ENCODE measurements around the gene BCL11B.

The BCL11B gene

GRCh38 chr14:99275222-99275584 lies 3.2 kb upstream of the BCL11B start:
- no peak for DNase-seq
- Mint-ChIP-seq H3K9me3 (no peaks in the 10 kb centered on the region), H3K4me1 (peaks cover 46% of the 10 kb centered on the region), H3K27ac (no peak overlapping the region), H3K4me3 (peak overlapping the region; percentile 88 to 90), H3K27me3 (no peaks in the 10 kb centered on the region)
- no peak for ATAC-seq

- H3K27ac Mint-ChIP-seq: peak overlapping the region; percentile 71 to 93
- DNase-seq (peak; percentile 68 to 70), ATAC-seq (peak; percentile 29)
- H3K27me3 Mint-ChIP-seq: no peaks in the 10 kb centered on the region
- peaks cover 42% of the 10 kb centered on the region for H3K4me1 Mint-ChIP-seq
- peak overlapping the region; percentile 90 to 98 for H3K4me3 Mint-ChIP-seq
- no peaks in the 10 kb centered on the region for H3K9me3 Mint-ChIP-seq
Measured at GRCh38 chr14:99274346-99275221, 2.6 kb upstream of the BCL11B start.

GRCh38 chr14:99273766-99274345 lies 1.9 kb upstream of the BCL11B start:
- Mint-ChIP-seq H3K27ac (peak overlapping the region; percentile 71 to 93), H3K27me3 (no peaks in the 10 kb centered on the region), H3K4me1 (peaks cover 42% of the 10 kb centered on the region), H3K9me3 (no peaks in the 10 kb centered on the region), H3K4me3 (peak overlapping the region; percentile 90 to 98)
- ATAC-seq (peak; percentile 31), DNase-seq (peak in 1 of 2 donors; percentile 68)

- H3K4me3 Mint-ChIP-seq: peak overlapping the region; percentile 90 to 98
- no peaks in the 10 kb centered on the region for H3K9me3 Mint-ChIP-seq
- H3K27me3 Mint-ChIP-seq: no peaks in the 10 kb centered on the region
- peak; percentile 11 for ATAC-seq
- H3K4me1 Mint-ChIP-seq: peaks cover 38% of the 10 kb centered on the region
- DNase-seq: peak in 1 of 2 donors; percentile 71
- H3K27ac Mint-ChIP-seq: peak overlapping the region; percentile 96 to 98
Measured at GRCh38 chr14:99272899-99273765, 1.1 kb upstream of the BCL11B start.

DNA sequence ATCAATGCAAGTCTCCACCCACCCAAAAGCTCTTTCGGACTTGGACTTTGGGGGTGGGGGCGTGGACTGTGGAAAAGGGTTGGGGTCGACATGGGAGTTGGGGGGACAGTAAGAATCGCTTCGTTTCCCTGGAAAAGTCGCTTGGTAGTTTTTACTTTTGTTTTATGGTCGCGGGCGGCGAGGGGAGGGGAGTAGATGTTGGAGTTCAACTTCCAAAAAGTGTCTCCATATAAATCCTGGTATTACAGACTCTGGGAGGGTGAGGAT lies 568 bp upstream of the BCL11B start:
- ATAC-seq (no peak), DNase-seq (no peak)
- H3K27ac Mint-ChIP-seq: peak overlapping the region; percentile 96 to 98
- no peaks in the 10 kb centered on the region for H3K9me3 Mint-ChIP-seq
- H3K4me3 Mint-ChIP-seq: peak overlapping the region; percentile 90 to 98
- no peaks in the 10 kb centered on the region for H3K27me3 Mint-ChIP-seq
- H3K4me1 Mint-ChIP-seq: peaks cover 38% of the 10 kb centered on the region

DNA sequence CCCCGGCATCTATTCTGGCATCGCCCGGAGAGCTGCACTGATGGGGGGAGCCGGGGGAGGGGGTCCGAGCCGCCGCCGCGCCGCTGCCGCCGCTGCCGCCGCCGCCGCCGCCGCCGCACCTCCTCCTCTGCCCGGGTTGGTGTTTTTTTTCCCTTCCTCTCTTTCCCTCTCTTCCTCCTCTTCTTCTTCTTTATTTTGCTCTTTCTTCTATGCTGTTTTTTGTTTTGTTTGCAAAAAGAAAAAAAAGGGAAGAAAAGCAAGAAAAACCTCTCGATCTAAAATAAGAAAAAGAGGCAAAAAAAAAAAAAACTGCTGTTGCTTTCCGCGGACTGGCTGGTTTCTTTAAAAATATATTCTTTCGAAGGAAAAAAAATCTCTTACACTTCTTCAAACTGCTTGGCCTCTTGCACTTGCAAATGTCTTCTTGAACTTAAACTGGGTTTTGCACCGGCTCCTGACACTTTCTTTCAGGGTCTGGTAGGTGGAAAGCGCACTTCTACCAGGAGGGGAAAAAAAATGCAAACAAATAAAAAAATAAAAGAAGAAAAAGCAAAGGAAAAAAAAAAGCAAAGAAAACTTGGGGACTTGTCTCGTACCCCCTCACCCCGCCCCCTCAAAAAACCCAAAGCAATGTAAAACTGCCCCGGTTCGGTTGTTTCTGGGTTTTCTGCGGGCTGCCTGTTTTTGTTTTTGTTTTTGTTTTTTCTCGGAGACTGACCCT lies 616 bp downstream of the BCL11B start:
- Mint-ChIP-seq H3K27ac (peak overlapping the region; percentile 99), H3K9me3 (no peaks in the 10 kb centered on the region), H3K27me3 (no peaks in the 10 kb centered on the region), H3K4me3 (peak overlapping the region; percentile 90 to 98), H3K4me1 (peaks cover 40% of the 10 kb centered on the region)
- ATAC-seq (no peak), DNase-seq (no peak)

DNA sequence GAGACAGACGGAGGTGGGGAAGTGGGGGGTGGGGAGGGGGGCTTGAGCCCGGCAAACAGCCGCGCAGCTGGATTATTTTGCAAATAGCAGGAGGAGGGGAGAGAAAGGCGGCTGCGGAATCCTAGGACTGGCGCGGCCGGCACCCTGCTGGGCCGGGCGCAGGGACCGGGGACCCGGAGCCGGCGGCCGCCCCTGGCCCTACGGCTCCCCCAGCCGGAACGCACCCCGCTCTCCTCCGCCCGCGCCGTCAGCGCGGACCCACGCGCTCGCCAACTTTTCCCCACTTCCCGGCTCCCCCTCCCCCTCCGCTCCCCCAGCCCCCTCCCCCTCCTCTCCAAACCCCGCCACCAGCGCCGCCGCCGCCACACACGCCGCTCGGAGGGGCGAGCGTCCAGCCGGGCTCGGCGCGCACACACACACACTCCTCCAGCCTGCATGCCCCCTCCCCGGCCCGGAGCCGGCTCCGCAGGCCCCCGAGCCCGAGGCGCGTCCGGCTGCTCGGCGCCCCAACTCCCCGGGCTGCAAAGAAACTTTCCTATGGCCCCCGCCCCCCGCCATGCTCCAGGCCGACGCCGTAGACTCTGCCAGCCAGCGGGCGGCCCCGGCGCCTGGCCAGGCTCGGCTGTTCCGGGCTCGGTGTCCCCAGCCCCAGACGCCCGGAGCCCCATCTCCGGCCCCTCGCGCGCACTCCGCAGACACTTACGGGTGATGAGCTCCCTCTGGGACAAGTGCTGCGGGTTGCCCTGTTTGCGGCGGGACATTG lies 1.4 kb downstream of the BCL11B start:
- Mint-ChIP-seq H3K9me3 (no peaks in the 10 kb centered on the region), H3K27ac (peak overlapping the region; percentile 99), H3K4me1 (peaks cover 46% of the 10 kb centered on the region), H3K27me3 (no peaks in the 10 kb centered on the region), H3K4me3 (peak overlapping the region; percentile 90 to 98)
- DNase-seq (peak; percentile 60 to 64), ATAC-seq (no peak)

DNA sequence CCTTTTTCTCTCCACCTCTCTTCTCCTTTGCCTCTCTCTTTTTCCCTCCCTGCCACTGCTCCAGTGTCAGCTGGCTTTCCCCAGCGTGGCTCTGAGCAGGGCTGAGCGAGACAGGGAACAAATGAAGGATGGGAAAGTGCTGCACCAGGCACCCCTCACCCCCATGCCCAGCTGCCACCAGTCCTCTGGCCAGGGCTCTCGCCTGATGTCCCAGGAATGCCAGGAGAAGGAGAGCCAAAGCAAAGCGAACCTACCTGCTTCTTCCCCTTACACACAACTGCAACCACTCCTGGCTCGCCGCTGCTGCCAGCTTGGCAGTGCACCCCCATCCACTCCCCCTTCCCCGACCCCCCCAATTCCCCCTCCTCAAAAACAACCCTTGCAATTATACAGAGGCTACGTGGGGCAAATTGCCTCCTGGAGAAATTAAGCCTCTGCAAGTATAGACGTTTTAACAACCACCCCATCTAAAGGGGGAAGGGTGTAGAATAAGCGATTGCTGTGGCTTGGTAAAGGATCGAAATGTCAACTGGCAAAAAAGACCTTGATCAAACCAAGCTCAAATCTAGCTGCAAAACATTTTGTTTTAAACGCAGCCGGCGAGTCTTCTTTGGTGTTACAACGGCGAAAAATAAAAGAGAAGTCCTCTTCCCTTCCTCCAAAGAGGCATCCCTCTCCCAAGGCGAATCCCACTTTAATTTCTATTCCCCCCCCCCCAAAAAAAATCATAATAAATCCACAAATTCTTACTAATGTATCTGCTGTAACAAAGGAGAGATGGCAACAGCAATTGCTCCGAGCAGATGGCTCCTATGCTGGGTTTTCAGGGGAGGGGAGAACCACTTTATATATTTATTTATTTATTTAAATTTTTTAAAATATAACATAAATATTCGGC lies 2.9 kb downstream of the BCL11B start:
- ATAC-seq (no peak), DNase-seq (peak; percentile 39 to 42)
- peaks cover 52% of the 10 kb centered on the region for H3K4me1 Mint-ChIP-seq
- no peaks in the 10 kb centered on the region for H3K27me3 Mint-ChIP-seq
- H3K9me3 Mint-ChIP-seq: no peaks in the 10 kb centered on the region
- peak overlapping the region; percentile 99 for H3K27ac Mint-ChIP-seq
- H3K4me3 Mint-ChIP-seq: peak overlapping the region; percentile 90 to 98

DNA sequence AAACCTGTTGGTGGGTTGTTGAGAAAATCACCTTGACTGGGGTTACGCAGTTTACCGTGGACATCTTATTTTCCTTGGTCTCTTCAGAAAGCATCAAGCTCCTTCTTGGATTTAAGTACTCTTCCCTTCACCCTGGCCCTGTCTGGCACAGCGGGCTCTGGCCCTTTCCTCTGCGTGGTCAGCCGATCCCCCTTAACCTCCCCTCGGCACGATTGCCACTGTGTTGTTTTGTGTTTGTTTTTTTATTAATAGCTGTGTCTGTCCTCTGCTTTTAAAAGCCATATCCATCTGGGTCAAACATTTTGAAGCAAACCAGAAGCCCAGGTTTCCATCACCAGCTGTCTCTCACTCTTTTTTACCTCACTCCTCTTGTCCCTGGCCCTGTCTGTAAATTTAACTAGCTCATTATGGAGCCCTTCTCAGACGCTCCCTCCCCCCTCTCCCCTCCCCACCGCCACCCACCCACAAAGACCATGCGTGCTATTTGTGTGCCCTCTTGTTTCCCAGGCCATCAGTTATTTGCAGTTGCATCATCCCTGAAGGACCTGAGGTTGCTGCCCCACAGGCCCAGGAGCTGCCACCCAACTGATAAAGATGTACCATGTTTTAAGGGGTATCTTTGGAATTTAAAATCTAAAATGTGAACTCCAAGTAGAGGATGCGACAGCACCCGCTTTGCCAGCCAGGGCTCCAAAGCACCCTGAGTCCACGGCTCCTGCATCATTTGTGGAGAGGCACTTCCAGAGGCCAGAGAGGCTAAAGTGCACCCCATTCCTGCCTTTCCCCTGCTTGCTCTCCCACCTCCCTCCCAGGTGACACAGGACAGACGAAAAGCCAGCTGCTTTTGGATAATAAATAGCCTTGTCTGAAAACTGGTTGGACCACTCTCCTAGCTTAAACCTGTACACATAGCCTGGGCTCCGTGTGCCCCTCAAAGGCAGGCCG lies 3.9 kb downstream of the BCL11B start:
- ATAC-seq: peak; percentile 37
- Mint-ChIP-seq H3K27ac (peak overlapping the region; percentile 99), H3K9me3 (no peaks in the 10 kb centered on the region), H3K4me3 (peak overlapping the region; percentile 90 to 98), H3K4me1 (peaks cover 60% of the 10 kb centered on the region), H3K27me3 (no peaks in the 10 kb centered on the region)
- peak in 1 of 2 donors; percentile 73 for DNase-seq

DNA sequence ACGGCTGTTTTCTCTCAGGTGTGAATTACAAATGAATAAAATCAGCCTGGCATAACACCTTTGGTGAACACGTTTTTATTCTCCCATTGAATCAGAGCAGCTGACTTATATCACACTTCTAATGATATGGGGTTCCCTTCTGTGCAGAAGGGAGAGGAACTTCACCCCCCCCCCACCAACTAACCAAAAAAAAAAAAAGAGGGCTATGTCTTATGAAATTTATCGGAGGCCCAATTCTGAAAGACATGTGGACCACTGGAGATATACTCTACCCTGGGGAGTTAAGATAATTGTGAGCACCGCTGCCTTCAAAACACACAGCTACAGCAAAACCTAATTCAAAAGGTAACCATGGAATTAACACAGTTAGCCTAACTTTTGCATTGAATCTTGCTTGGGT lies 4.6 kb downstream of the BCL11B start:
- no peak for DNase-seq
- ATAC-seq: no peak
- no peaks in the 10 kb centered on the region for H3K9me3 Mint-ChIP-seq
- peaks cover 60% of the 10 kb centered on the region for H3K4me1 Mint-ChIP-seq
- peak overlapping the region; percentile 90 to 98 for H3K4me3 Mint-ChIP-seq
- H3K27me3 Mint-ChIP-seq: no peaks in the 10 kb centered on the region
- H3K27ac Mint-ChIP-seq: peak overlapping the region; percentile 99

GRCh38 chr14:99266181-99267178 lies 5.5 kb downstream of the BCL11B start:
- Mint-ChIP-seq H3K27me3 (no peaks in the 10 kb centered on the region), H3K9me3 (no peaks in the 10 kb centered on the region), H3K4me1 (peaks cover 66% of the 10 kb centered on the region), H3K4me3 (peak overlapping the region; percentile 90 to 98), H3K27ac (peak overlapping the region; percentile 99)
- DNase-seq (peak; percentile 87 to 89), ATAC-seq (peak; percentile 46)

DNA sequence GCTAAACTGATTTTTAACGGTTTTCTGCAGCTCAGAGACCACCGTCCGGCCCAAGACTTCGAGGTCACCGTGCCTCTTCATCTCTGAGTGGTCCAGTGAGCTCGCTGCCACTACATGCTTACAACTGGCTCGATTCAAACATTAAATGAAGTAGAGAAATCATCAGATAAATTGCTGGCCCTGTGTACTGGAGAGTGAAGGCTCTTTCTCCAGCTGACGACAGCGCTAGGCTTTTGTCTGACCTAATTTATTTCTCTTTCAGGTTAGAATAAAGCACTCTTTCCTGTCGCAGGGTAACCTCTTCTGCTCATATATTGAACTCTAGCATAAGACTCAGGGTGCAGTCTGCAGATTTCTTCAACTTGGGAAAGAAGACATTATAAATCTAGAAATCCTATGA lies 6.4 kb downstream of the BCL11B start:
- ATAC-seq (no peak), DNase-seq (peak in 1 of 2 donors; percentile 12)
- Mint-ChIP-seq H3K27ac (peak overlapping the region; percentile 87 to 96), H3K4me1 (peaks cover 76% of the 10 kb centered on the region), H3K4me3 (peak overlapping the region; percentile 90 to 98), H3K27me3 (no peaks in the 10 kb centered on the region), H3K9me3 (no peaks in the 10 kb centered on the region)

Data from stimulated activated naive CD8-positive, alpha-beta T cell treated with anti-CD3 and anti-CD28 coated beads, Interleukin-15, amount 100 ng/mL, for 72 hours (primary cell).